OCI-LY7 (cell line): ENCODE results near the gene WDR77. TPM values are rescaled to one million over a fixed set of nuclear protein-coding genes. Genes with fewer than 3 reads are reported as not detected.

Experiments
- BruUV-seq: library from RNA; stranded (reverse); fragments of 400-500 nt; replicated peaks from 2 replicates; lab custom pipeline; 2021; lab: Mats Ljungman, UMichigan
- CTCF ChIA-PET: fragments of 300-600 bp; sonication (Branson Sonifier 250); formaldehyde crosslinking; loops from one replicate; lab custom pipeline; 2022; ENCODE audit warnings: antibody characterized with exemption; ENCODE audit not compliant: unreplicated experiment; lab: Charles Lee
- POLR2A ChIA-PET: fragments of 300-600 bp; sonication (Branson Sonifier 250); formaldehyde crosslinking; loops from one replicate; lab custom pipeline; 2022; ENCODE audit warnings: antibody characterized with exemption; lab: Charles Lee
- DNase-seq: peaks from one replicate; pipeline ENCODE4 v3.0.0-alpha.2; 2015; ENCODE audit warnings: low spot score
- H2AFZ ChIP-seq: fragments of 200-600 bp; sonication (generic), shearing (Covaris generic); 2 replicates; pipeline ENCODE4 v1.6.1; 2014; ENCODE audit warnings: mild to moderate bottlenecking, antibody characterized with exemption, low read length, moderate library complexity
- H3K27ac ChIP-seq: fragments of 200-600 bp; sonication (generic); 2 replicates; pipeline ENCODE4 v1.5.1; 2014; ENCODE audit warnings: mixed run types, low read depth, mild to moderate bottlenecking, moderate library complexity, low read length, inconsistent platforms; ENCODE audit not compliant: poor library complexity, severe bottlenecking
- H3K36me3 ChIP-seq: fragments of 200-600 bp; sonication (generic); 2 replicates; pipeline ENCODE4 v1.6.1; 2014; ENCODE audit warnings: mild to moderate bottlenecking, antibody characterized with exemption, low read length, moderate library complexity, mixed read lengths; ENCODE audit not compliant: insufficient read depth
- H3K4me1 ChIP-seq: fragments of 200-600 bp; sonication (generic); 2 replicates; pipeline ENCODE4 v1.5.1; 2014; ENCODE audit warnings: mild to moderate bottlenecking, low read length; ENCODE audit not compliant: insufficient read depth, poor library complexity, severe bottlenecking
- H3K4me2 ChIP-seq: fragments of 200-600 bp; sonication (generic); 2 replicates; pipeline ENCODE4 v1.6.1; 2014; ENCODE audit warnings: mild to moderate bottlenecking, low read length
- H3K4me3 ChIP-seq: fragments of 200-600 bp; sonication (generic); 2 replicates; pipeline ENCODE4 v1.5.1; 2014; ENCODE audit warnings: mild to moderate bottlenecking, low read depth, low read length; ENCODE audit not compliant: poor library complexity, severe bottlenecking
- H3K79me2 ChIP-seq: fragments of 200-600 bp; sonication (generic); 2 replicates; pipeline ENCODE4 v1.6.1; 2016; ENCODE audit warnings: low read depth, mild to moderate bottlenecking, low read length, moderate library complexity, mixed read lengths; ENCODE audit not compliant: insufficient read depth
- H3K9me2 ChIP-seq: fragments of 200-600 bp; sonication (generic); 2 replicates; pipeline ENCODE4 v1.6.1; 2016; ENCODE audit warnings: mild to moderate bottlenecking, low read length, mixed read lengths; ENCODE audit not compliant: insufficient read depth
- H3K9me3 ChIP-seq: fragments of 200-600 bp; sonication (generic); 2 replicates; pipeline ENCODE4 v1.6.1; 2014; ENCODE audit warnings: mild to moderate bottlenecking, mixed run types, low read length, mixed read lengths
- H4K20me1 ChIP-seq: fragments of 200-600 bp; sonication (generic); 2 replicates; pipeline ENCODE4 v1.6.1; 2014; ENCODE audit warnings: mild to moderate bottlenecking, antibody characterized with exemption, low read length, moderate library complexity, mixed read lengths; ENCODE audit not compliant: insufficient read depth
- CTCF ChIP-seq: fragments of 200-600 bp; sonication (generic); conservative IDR thresholded peaks from 2 replicates; pipeline ENCODE4 v1.5.1; 2014; ENCODE audit warnings: mild to moderate bottlenecking, antibody characterized with exemption, low read length, moderate library complexity, mixed read lengths
- EZH2phosphoT487 ChIP-seq: fragments of 200-600 bp; sonication (generic); IDR thresholded peaks from 2 replicates; pipeline ENCODE4 v1.6.1; 2018; ENCODE audit warnings: low read depth, borderline replicate concordance, mild to moderate bottlenecking, mixed run types, antibody characterized with exemption, low read length, moderate library complexity, mixed read lengths
- intact Hi-C: fragments of 100-400 bp; cut with micrococcal nuclease; formaldehyde crosslinking; loops from one replicate; pipeline ENCODE4 v1.10.0; 2022; ENCODE audit not compliant: unreplicated experiment
- total RNA-seq, 2 experiments: library from RNA; depleted of rRNA in 1 of 2; stranded (reverse); fragments of >200 nt in 1 of 2; shearing (Covaris generic) in 1 of 2; gene quantifications; 2 replicates each; pipeline ENCODE4 v1.2.3, GENCODE V29; 2014 to 2022

Gene WDR77
- total RNA-seq, 2 experiments from 2014 or later = 66.4 to 97.3 TPM

- H2AFZ ChIP-seq = peak overlapping the region; percentile 97
- CTCF ChIA-PET = interaction anchor here (0.5 to 1.2 kb wide), 4 partner anchors 16 to 179 kb away, joined by 3 read pairs; no protein-coding TSS in a partner anchor
Observed at GRCh38 chr1:111399792-111400610, 49.1 kb downstream of the WDR77 start.

GRCh38 chr1:111392460-111392945, 56.6 kb downstream of the WDR77 start:
- Histone ChIP-seq H3K79me2 (no peaks in the 10 kb centered on the region), H2AFZ (no peak overlapping the region), H3K27ac (no peak overlapping the region), H3K4me3 (no peak overlapping the region), H3K36me3 (no peaks in the 10 kb centered on the region), H3K9me2 (no peaks in the 10 kb centered on the region), H3K9me3 (no peaks in the 10 kb centered on the region), H4K20me1 (no peaks in the 10 kb centered on the region), H3K4me2 (no peak overlapping the region), H3K4me1 (peaks cover 7% of the 10 kb centered on the region)
- BruUV-seq = no TSS peak
- ChIA-PET POLR2A (no interaction called here), CTCF (no interaction called here)
- peak; percentile 9 for DNase-seq
- no peak for TF ChIP-seq EZH2phosphoT487
- TF ChIP-seq CTCF = no peak
- intact Hi-C loops = no loop called here

More at GRCh38 chr1:111399792-111400610, 49.1 kb downstream of the WDR77 start:
- no TSS peak for BruUV-seq
- H3K27ac ChIP-seq = no peak overlapping the region
- no peaks in the 10 kb centered on the region for H4K20me1 ChIP-seq
- TF ChIP-seq EZH2phosphoT487 (no peak), CTCF (peak; percentile 86)
- peak overlapping the region; percentile 49 for H3K4me2 ChIP-seq
- no peaks in the 10 kb centered on the region for H3K79me2 ChIP-seq
- POLR2A ChIA-PET = interaction anchor here (0.9 to 3.8 kb wide), 7 partner anchors 11 to 273 kb away, joined by 3 to 19 read pairs (median 3); no protein-coding TSS in a partner anchor
- intact Hi-C loops = loop anchor here (1.0 to 10.0 kb wide), 4 partner anchors 53 to 525 kb away; partner anchors contain the start of gene CD53
- no peaks in the 10 kb centered on the region for H3K9me2 ChIP-seq
- H3K36me3 ChIP-seq = no peaks in the 10 kb centered on the region
- DNase-seq = peak; percentile 67
- H3K4me3 ChIP-seq = no peak overlapping the region
- peaks cover 25% of the 10 kb centered on the region for H3K4me1 ChIP-seq
- no peaks in the 10 kb centered on the region; the same call in 1 of the 2 replicates for H3K9me3 ChIP-seq
